Measurements from ENCODE around the gene RPL28. TPM values are rescaled to one million over a fixed set of nuclear protein-coding genes. Genes with fewer than 3 reads are reported as not detected.

Gene RPL28
- total RNA-seq, 2 experiments from 2014 or later: 3,030 to 3,043 TPM

GRCh38 chr19:55384920-55385723 lies 610 bp upstream of the RPL28 start:
- Mint-ChIP-seq H3K4me1 (peaks cover 51% of the 10 kb centered on the region), H3K27me3 (no peaks in the 10 kb centered on the region), H3K36me3 (peaks cover 52% of the 10 kb centered on the region), H3K27ac (peak overlapping the region; percentile 99), H3K9me3 (peaks cover 2% of the 10 kb centered on the region), H3K4me3 (peak overlapping the region; percentile 100)
- ATAC-seq (ENCODE audit: low read depth) (peak; percentile 79), DNase-seq (peak; percentile 94)
- POLR2A ChIA-PET: interaction anchor here (1.0 to 11.0 kb wide), 19 partner anchors 8 to 257 kb away, joined by 3 to 211 read pairs (median 7); partner anchors contain the start of genes IL11, KMT5C, PPP6R1 and UBE2S

GRCh38 chr19:55386493-55386971 lies 800 bp downstream of the RPL28 start:
- Mint-ChIP-seq H3K36me3 (peaks cover 46% of the 10 kb centered on the region), H3K4me1 (peaks cover 51% of the 10 kb centered on the region), H3K4me3 (peak overlapping the region; percentile 100), H3K27ac (peak overlapping the region; percentile 99), H3K27me3 (no peaks in the 10 kb centered on the region), H3K9me3 (peaks cover under 1% of the 10 kb centered on the region)
- no peak for DNase-seq
- POLR2A ChIA-PET: interaction anchor here (0.6 to 11.0 kb wide), 7 partner anchors 17 to 414 kb away, joined by 3 to 211 read pairs (median 4); partner anchors contain the start of genes KMT5C and UBE2S
- ATAC-seq (ENCODE audit: low read depth): no peak

- peaks cover 39% of the 10 kb centered on the region for H3K4me1 Mint-ChIP-seq
- ATAC-seq (ENCODE audit: low read depth) (no peak), DNase-seq (no peak)
- no peaks in the 10 kb centered on the region for H3K9me3 Mint-ChIP-seq
- H3K4me3 Mint-ChIP-seq: peak overlapping the region; percentile 100
- POLR2A ChIA-PET: interaction anchor here (1.2 to 11.0 kb wide), 3 partner anchors 16 to 133 kb away, joined by 3 to 211 read pairs (median 19); partner anchors contain the start of gene UBE2S
- peak overlapping the region; percentile 54 for H3K27ac Mint-ChIP-seq
- peaks cover 36% of the 10 kb centered on the region for H3K36me3 Mint-ChIP-seq
- no peaks in the 10 kb centered on the region for H3K27me3 Mint-ChIP-seq
Observed at GRCh38 chr19:55387736-55388497, 2.2 kb downstream of the RPL28 start.

- Mint-ChIP-seq H3K36me3 (peaks cover 34% of the 10 kb centered on the region), H3K27me3 (no peaks in the 10 kb centered on the region), H3K4me1 (peaks cover 31% of the 10 kb centered on the region), H3K9me3 (no peaks in the 10 kb centered on the region), H3K4me3 (peak overlapping the region; percentile 40), H3K27ac (peak overlapping the region; percentile 54)
- POLR2A ChIA-PET: interaction anchor here (0.8 to 11.0 kb wide), 3 partner anchors 14 to 1200 kb away, joined by 3 to 211 read pairs (median 19); partner anchors contain the start of genes MBOAT7 and UBE2S
- ATAC-seq (ENCODE audit: low read depth): no peak
- no peak for DNase-seq
Observed at GRCh38 chr19:55389386-55390317, 3.9 kb downstream of the RPL28 start.

GRCh38 chr19:55390461-55390880 lies 4.7 kb downstream of the RPL28 start:
- POLR2A ChIA-PET: interaction anchor here (0.6 to 11.0 kb wide), 4 partner anchors 13 to 453 kb away, joined by 3 to 211 read pairs (median 12); partner anchors contain the start of genes UBE2S and ZNF628
- no peaks in the 10 kb centered on the region for H3K27me3 Mint-ChIP-seq
- DNase-seq (no peak), ATAC-seq (ENCODE audit: low read depth) (no peak)
- no peak overlapping the region for H3K4me3 Mint-ChIP-seq
- no peaks in the 10 kb centered on the region for H3K9me3 Mint-ChIP-seq
- H3K4me1 Mint-ChIP-seq: peaks cover 28% of the 10 kb centered on the region
- peaks cover 34% of the 10 kb centered on the region for H3K36me3 Mint-ChIP-seq
- H3K27ac Mint-ChIP-seq: no peak overlapping the region

- Mint-ChIP-seq H3K9me3 (no peaks in the 10 kb centered on the region), H3K36me3 (peaks cover 28% of the 10 kb centered on the region), H3K27ac (no peak overlapping the region), H3K27me3 (no peaks in the 10 kb centered on the region), H3K4me3 (no peak overlapping the region), H3K4me1 (peaks cover 28% of the 10 kb centered on the region)
- POLR2A ChIA-PET: interaction anchor here (0.6 to 11.0 kb wide), 3 partner anchors 12 to 454 kb away, joined by 3 to 211 read pairs (median 6); partner anchors contain the start of genes UBE2S and ZNF628
- DNase-seq: no peak
- ATAC-seq (ENCODE audit: low read depth): no peak
Observed at GRCh38 chr19:55391191-55391670, 5.5 kb downstream of the RPL28 start.

GRCh38 chr19:55391702-55392615 lies 6.2 kb downstream of the RPL28 start:
- no peak for ATAC-seq (ENCODE audit: low read depth)
- Mint-ChIP-seq H3K4me3 (no peak overlapping the region), H3K27me3 (no peaks in the 10 kb centered on the region), H3K27ac (peak overlapping the region; percentile 22), H3K36me3 (peaks cover 21% of the 10 kb centered on the region), H3K9me3 (no peaks in the 10 kb centered on the region), H3K4me1 (peaks cover 24% of the 10 kb centered on the region)
- POLR2A ChIA-PET: interaction anchor here (0.7 to 11.0 kb wide), 2 partner anchors 12 to 112 kb away, joined by 4 to 211 read pairs; partner anchors contain the start of gene UBE2S
- no peak for DNase-seq

- POLR2A ChIA-PET: interaction anchor here (0.5 to 11.0 kb wide), 4 partner anchors 9 to 111 kb away, joined by 3 to 211 read pairs (median 4); partner anchors contain the start of genes TMEM238 and UBE2S
- H3K27ac Mint-ChIP-seq: no peak overlapping the region
- no peak for DNase-seq
Observed at GRCh38 chr19:55392820-55393761, 7.4 kb downstream of the RPL28 start.

GRCh38 chr19:55398200-55398925 lies 12.6 kb downstream of the RPL28 start:
- no peak for ATAC-seq (ENCODE audit: low read depth)
- Mint-ChIP-seq H3K4me3 (no peak overlapping the region), H3K27me3 (no peaks in the 10 kb centered on the region)

More at GRCh38 chr19:55392820-55393761, 7.4 kb downstream of the RPL28 start:
- Mint-ChIP-seq H3K4me1 (peaks cover 16% of the 10 kb centered on the region), H3K36me3 (peaks cover 10% of the 10 kb centered on the region), H3K9me3 (no peaks in the 10 kb centered on the region), H3K27me3 (no peaks in the 10 kb centered on the region), H3K4me3 (no peak overlapping the region)
- ATAC-seq (ENCODE audit: low read depth): no peak

More at GRCh38 chr19:55398200-55398925, 12.6 kb downstream of the RPL28 start:
- DNase-seq: no peak
- POLR2A ChIA-PET: interaction anchor here (1.0 to 12.9 kb wide), 5 partner anchors 7 to 59 kb away, joined by 4 to 211 read pairs (median 9); partner anchors contain the start of genes KMT5C, RPL28, TMEM238 and UBE2S
- Mint-ChIP-seq H3K4me1 (peaks cover 14% of the 10 kb centered on the region), H3K36me3 (peaks cover 17% of the 10 kb centered on the region), H3K27ac (peak overlapping the region; percentile 37), H3K9me3 (no peaks in the 10 kb centered on the region)

Measured in activated naive CD8-positive, alpha-beta T cell treated with anti-CD3 and anti-CD28 coated beads, Interleukin-2, amount 10 ng/mL, durations not matched to agents 7 days and 5 days (primary cell).